ENCODE results near the gene MAP1LC3B.

GRCh38 chr16:87414251-87414680, 22.1 kb downstream of the MAP1LC3B start:
- no peak for TF ChIP-seq NFIC (IDR thresholded peaks at IDR 0.05)
- TF ChIP-seq TEAD4 (IDR thresholded peaks at IDR 0.05), result no peak
- no peak for TF ChIP-seq RAD21 (IDR thresholded peaks at IDR 0.05; ENCODE audit: low read depth)
- no peak for TF ChIP-seq MAX (IDR thresholded peaks at IDR 0.05)
- TF ChIP-seq TAF1 (IDR thresholded peaks at IDR 0.05; ENCODE audit: low read depth), result no peak
- TF ChIP-seq YY1 (IDR thresholded peaks at IDR 0.05; ENCODE audit: low read depth), result no peak
- TF ChIP-seq CREB1 (IDR thresholded peaks at IDR 0.05; ENCODE audit: low read depth), result no peak
- TF ChIP-seq EGR1 (IDR thresholded peaks at IDR 0.05), result no peak
- TF ChIP-seq, protein P1, sequence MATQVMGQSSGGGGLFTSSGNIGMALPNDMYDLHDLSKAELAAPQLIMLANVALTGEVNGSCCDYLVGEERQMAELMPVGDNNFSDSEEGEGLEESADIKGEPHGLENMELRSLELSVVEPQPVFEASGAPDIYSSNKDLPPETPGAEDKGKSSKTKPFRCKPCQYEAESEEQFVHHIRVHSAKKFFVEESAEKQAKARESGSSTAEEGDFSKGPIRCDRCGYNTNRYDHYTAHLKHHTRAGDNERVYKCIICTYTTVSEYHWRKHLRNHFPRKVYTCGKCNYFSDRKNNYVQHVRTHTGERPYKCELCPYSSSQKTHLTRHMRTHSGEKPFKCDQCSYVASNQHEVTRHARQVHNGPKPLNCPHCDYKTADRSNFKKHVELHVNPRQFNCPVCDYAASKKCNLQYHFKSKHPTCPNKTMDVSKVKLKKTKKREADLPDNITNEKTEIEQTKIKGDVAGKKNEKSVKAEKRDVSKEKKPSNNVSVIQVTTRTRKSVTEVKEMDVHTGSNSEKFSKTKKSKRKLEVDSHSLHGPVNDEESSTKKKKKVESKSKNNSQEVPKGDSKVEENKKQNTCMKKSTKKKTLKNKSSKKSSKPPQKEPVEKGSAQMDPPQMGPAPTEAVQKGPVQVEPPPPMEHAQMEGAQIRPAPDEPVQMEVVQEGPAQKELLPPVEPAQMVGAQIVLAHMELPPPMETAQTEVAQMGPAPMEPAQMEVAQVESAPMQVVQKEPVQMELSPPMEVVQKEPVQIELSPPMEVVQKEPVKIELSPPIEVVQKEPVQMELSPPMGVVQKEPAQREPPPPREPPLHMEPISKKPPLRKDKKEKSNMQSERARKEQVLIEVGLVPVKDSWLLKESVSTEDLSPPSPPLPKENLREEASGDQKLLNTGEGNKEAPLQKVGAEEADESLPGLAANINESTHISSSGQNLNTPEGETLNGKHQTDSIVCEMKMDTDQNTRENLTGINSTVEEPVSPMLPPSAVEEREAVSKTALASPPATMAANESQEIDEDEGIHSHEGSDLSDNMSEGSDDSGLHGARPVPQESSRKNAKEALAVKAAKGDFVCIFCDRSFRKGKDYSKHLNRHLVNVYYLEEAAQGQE (IDR thresholded peaks at IDR 0.05; ENCODE audit: low read depth), result no peak
- TF ChIP-seq CEBPB (IDR thresholded peaks at IDR 0.05), result no peak
- TF ChIP-seq, protein P2, sequence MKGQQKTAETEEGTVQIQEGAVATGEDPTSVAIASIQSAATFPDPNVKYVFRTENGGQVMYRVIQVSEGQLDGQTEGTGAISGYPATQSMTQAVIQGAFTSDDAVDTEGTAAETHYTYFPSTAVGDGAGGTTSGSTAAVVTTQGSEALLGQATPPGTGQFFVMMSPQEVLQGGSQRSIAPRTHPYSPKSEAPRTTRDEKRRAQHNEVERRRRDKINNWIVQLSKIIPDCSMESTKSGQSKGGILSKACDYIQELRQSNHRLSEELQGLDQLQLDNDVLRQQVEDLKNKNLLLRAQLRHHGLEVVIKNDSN (IDR thresholded peaks at IDR 0.05), result no peak
- TF ChIP-seq ZBTB7A (IDR thresholded peaks at IDR 0.05; ENCODE audit: low read depth), result no peak

All from Ishikawa (cell line).